ENCODE measurements around the gene GALE.
"Not testable (repeated sequence)": the region's sequence is repeated elsewhere in the genome, so short reads cannot be mapped to it uniquely, and the experiment has no call there.

The GALE gene

GRCh38 chr1:23810818-23811540 lies 10.4 kb upstream of the GALE start:
- DNase-seq = peak in 12 of 56 donors; percentile 8 to 36 (median 18)

DNA sequence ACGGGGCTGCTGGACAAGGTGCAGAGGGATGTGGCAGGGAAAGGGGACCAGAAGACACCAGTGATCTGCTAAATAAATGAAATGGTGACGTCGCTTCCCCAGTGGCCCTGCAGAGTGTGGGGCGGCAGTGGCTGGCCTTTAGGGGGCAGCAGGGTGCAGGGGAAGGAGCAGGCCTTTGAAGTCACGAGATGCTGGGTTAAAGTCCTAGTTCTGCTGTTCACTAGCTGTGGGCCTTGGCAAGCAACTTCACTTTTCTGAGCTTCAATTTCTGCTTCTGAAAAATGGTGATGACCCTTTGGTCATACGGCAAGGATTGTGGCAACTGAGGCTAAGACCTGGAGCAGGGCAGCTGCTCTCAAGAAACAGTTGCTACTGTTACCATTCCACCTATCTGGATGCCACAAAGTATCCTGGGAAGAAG lies 9.2 kb upstream of the GALE start:
- peak in 35 of 56 donors; percentile 7 to 68 (median 27) for DNase-seq

GRCh38 chr1:23807453-23807852 lies 6.9 kb upstream of the GALE start:
- DNase-seq = no peak

- DNase-seq = no peak
Measured at GRCh38 chr1:23806280-23806679, 5.7 kb upstream of the GALE start.

DNA sequence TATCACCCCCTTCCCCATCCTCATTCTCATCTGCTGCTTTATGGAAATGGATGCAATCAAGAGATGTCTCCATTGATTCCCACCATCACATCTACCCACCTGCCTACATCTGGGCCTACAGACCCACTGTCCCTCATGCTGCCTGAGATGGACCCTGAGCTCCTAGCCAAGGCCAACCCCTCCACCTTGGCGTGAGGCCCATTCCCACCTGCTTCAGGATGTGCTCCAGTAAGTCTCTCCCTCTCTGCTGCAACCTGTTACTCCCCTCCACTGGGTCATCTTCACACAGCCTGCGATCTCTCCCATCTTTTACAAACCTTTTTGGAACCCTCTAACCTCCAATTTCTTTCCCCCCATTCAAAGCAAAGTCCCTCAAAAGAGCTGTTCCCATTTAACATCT lies 4.5 kb upstream of the GALE start:
- DNase-seq = no peak

- DNase-seq = no peak
Measured at GRCh38 chr1:23804183-23804835, 3.8 kb upstream of the GALE start.

DNA sequence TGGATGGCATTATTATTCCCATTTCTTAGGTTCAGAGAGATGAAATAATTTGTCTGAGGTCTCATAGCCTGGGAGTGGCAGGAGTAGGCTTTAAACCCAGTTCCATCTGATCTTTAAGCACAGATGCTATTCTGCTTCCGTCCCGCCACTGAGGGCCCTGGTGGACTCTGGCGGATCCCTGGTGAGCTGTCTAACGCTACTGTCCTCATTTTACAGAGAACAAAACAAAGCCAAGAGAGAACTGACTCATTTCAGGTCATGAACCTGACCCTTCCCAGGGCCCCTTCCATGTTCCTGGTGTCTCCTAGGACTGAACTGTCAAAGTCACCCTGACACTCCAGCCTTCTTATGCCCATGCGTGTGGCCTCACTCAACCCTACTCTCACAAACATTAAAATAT lies 3.1 kb upstream of the GALE start:
- no peak for DNase-seq

GRCh38 chr1:23802809-23803342 lies 2.3 kb upstream of the GALE start:
- not testable (repeated sequence) for DNase-seq

DNA sequence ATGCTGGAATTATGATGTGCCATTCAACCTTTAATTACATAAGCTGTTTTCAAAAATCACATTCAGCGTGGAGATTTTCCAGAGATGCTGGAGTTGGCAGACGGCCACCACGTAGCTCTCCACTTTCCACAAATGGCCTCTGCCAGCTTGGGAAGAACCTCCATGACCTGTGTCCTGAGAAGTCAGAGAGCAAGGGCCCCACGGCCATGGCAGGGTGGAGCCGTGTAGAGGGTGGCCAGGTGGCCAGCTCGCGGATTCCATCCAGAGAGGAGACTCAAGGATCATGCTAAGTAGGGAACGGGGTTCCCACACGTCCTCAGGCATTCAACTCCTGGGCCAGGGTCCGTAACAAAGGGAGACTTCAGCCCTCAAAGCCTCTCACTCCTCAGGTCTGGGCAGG lies 1.3 kb upstream of the GALE start:
- DNase-seq = peak in 1 of 56 donors; percentile 8

DNA sequence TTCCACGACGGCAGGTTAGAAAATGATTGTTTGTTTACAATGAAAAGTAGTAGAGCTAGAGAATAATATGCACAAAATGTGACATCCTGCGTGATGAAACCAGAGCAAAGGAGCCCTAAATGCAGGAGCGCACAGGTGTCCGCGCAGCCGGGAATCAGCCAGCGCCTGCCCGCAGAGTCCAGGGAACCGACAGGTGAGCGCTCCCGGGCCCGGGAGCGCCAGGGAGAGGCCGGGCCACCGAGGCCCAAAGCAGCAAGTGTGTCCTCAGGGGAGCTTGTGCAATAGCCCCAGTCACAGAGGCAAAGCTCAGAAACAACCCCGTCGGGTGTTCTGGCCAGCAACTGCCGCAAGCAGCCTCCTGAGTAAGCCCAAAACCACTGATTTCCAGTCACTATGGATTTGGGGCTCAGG lies 789 bp upstream of the GALE start:
- DNase-seq = no peak

DNA sequence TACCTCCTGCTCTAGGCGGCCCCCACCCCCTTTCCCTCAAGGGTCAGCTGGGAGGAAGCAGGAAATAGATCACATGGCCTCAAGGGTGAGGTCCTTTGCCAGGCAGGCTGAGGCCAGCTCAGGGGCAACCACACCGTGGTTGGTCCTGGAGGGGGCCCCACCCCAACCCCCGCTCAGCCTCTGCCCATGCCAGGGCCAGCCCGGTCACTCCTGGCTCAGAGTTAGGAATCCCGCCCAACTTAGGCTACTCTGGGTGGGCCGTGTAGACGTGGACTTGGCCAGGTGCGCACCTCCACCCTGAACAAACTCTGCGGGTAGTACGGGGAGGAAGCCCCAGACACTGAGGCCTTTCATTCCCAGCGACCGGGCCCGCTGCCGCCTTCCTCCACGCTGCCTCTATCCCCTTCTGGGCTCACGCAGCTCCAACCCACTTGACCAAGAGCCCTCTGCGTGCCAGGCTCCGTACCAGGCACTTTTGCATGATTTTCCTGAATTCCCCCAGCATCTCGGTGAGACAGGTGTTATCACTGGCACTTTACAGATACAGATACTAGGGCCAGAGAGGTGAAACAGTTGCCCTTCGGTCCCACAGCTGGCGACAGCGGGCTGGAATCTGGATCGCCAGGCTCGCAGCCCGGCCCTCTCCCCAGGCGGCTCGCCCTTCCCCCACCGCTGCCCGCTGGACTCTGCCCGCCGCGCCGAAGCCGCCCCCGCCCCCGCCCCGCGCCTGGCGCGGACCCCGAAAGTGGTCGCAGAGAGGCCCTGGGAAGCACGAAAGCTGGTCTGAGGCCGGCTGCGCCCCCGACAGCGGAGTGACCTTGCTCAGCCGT lies 769 bp downstream of the GALE start:
- DNase-seq = peak in 13 of 56 donors; percentile 18 to 70 (median 50)

DNA sequence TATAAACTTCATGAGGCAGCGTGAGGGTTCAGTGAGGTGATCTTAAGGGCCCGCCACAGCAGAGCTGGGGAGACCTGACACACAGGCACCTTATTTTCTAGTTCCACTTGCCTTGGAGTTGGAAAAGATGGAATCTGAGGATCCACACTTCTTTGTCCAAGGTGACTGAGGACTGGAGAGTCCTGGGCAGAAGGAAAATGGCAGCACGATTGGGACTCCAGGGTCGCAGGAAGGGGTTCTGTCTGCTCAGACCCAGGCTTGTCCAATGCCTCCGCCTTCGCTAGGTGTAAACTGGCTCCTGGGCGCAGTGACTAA lies 1.3 kb downstream of the GALE start:
- no peak for DNase-seq

GRCh38 chr1:23798662-23799142 lies 1.9 kb downstream of the GALE start:
- no peak for DNase-seq

DNA sequence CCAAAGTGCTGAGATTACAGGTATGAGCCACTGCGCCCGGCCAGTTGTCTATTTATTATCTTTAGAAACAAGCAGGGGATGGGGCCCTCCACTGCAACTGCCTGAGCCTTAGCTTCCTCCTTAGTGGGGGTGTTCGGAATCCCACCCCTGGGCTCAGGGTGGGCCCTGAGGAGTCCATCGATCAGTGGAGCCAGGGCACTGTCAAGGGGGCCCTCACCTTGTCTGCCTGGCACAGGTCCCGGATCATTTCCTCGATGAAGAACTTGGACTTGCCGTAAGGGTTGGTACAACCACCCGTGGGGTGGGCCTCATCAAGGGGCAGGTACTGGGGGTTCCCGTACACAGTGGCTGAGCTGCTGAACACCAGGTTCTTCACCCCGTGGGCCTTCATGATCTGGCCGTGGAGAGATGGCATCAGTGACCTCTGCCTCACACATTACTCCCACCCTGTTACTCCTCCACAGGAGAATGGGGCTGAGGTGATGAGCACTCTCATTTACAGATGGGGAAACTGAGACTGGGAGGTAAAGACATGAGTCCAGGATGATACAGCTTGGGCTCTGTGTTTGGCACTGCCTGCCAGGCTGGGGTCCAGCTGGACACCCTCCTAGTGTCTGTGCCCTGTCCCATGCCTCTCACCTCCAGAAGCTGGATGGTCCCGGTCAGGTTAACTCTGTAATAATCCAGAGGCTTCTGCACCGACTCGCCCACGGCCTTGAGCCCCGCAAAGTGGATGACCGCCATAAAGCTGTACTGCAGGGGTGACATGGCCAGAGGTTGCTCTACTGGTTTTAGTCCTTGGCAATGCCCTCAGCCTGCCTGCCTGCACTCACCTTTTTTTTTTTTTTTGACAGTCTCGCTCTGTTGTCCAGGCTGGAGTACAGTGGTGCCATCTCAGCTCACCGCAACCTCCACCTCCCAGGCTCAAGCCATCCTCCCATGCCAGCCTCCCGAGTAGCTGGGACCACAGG lies 2.8 kb downstream of the GALE start:
- no peak for DNase-seq

GRCh38 chr1:23796466-23797271 lies 3.9 kb downstream of the GALE start:
- DNase-seq = no peak

DNA sequence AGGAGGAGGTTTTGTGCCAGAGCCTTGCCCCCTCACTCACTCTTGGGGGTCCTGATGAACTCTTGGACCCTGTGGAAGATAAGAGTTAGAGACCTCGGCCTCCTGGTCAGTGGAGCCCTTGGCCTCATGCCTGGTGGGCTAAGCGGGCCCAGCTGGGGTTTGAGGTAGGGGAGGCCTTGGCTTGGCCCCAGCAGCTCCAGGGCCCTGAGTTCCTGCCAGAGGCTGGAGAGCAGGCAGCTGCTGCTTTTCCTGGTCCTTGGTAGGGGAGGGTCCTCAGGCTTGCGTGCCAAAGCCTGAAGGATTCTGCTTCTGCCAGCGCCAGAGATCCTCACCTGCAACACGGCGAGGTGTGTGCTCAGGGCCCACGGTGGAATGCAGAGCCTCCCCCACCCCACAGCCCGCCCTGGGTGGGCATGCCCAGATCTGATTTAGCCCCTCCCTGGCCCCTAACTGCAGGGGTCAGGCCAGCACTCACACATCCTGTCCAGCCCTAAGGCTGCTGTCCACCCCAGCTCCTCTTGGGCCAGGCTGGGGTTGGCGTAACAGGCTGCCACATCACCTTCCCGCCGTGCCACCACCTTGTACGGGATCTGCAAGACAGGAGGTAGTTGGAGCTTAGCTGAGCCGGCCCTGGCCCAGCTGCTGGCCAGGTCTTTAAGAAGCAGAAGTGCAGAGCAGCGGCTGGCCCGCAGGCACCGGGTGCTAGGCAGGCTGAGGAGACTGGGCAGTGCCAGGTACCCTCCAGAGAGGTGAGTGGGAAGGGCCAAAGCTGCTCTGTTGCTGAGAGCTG lies 4.7 kb downstream of the GALE start:
- DNase-seq = no peak

- DNase-seq = not testable (repeated sequence)
Measured at GRCh38 chr1:23794732-23795182, 5.8 kb downstream of the GALE start.

- DNase-seq = peak in 7 of 56 donors; percentile 16 to 50 (median 31)
Measured at GRCh38 chr1:23793861-23794731, 6.5 kb downstream of the GALE start.
